Trophoblast cell (in vitro differentiated cells and primary cell): ENCODE data around the gene FNDC11.

Experiments
- DNase-seq, 2 donors: peaks; one replicate each; pipeline ENCODE4 v3.0.0-alpha.2; 2016
- H2AFZ ChIP-seq: 2 replicates; pipeline ENCODE4 v1.6.1; 2013; ENCODE audit warnings: low read length, moderate library complexity, mild to moderate bottlenecking; ENCODE audit not compliant: insufficient read depth, poor library complexity
- H2AK5ac ChIP-seq: 2 replicates; pipeline ENCODE4 v1.6.1; 2013; ENCODE audit warnings: mild to moderate bottlenecking, low read length
- H2BK120ac ChIP-seq: 2 replicates; pipeline ENCODE4 v1.6.1; 2013; ENCODE audit warnings: low read length, mild to moderate bottlenecking, moderate library complexity; ENCODE audit not compliant: insufficient read depth, poor library complexity
- H2BK12ac ChIP-seq: 2 replicates; pipeline ENCODE4 v1.6.1; 2013; ENCODE audit warnings: mild to moderate bottlenecking, low read length, moderate library complexity
- H2BK5ac ChIP-seq: 2 replicates; pipeline ENCODE4 v1.6.1; 2013; ENCODE audit warnings: low read length, low read depth, moderate library complexity, mild to moderate bottlenecking; ENCODE audit not compliant: poor library complexity
- H3K14ac ChIP-seq: 2 replicates; pipeline ENCODE4 v1.6.1; 2013; ENCODE audit warnings: mild to moderate bottlenecking, low read length
- H3K18ac ChIP-seq: 2 replicates; pipeline ENCODE4 v1.6.1; 2013; ENCODE audit warnings: mild to moderate bottlenecking, low read length
- H3K23ac ChIP-seq: 2 replicates; pipeline ENCODE4 v1.6.1; 2013; ENCODE audit warnings: low read length
- H3K27ac ChIP-seq: 2 replicates; pipeline ENCODE4 v1.5.1; 2013; ENCODE audit warnings: low read depth, mild to moderate bottlenecking, inconsistent platforms, low read length, moderate library complexity
- H3K27me3 ChIP-seq: 2 replicates; pipeline ENCODE4 v1.6.1; 2013; ENCODE audit warnings: inconsistent platforms, mild to moderate bottlenecking, low read length, moderate library complexity; ENCODE audit not compliant: insufficient read depth
- H3K36me3 ChIP-seq, 2 experiments: 1 replicate in 1 of 2; 2 replicates in 1 of 2; pipeline ENCODE4 v1.6.1; 2013; ENCODE audit warnings: low read length in 2 of 2, mild to moderate bottlenecking in 2 of 2, moderate library complexity in 1 of 2; ENCODE audit not compliant: insufficient read depth in 2 of 2, control insufficient read depth in 1 of 2
- H3K4ac ChIP-seq: 2 replicates; pipeline ENCODE4 v1.6.1; 2013; ENCODE audit warnings: low read depth, mild to moderate bottlenecking, low read length, moderate library complexity
- H3K4me1 ChIP-seq, 2 experiments: 1 replicate in 1 of 2; 2 replicates in 1 of 2; pipeline ENCODE4 v1.6.1; 2013; ENCODE audit warnings: low read length in 2 of 2, mild to moderate bottlenecking in 2 of 2, moderate library complexity in 1 of 2; ENCODE audit not compliant: insufficient read depth in 2 of 2, control insufficient read depth in 1 of 2
- H3K4me2 ChIP-seq: 2 replicates; pipeline ENCODE4 v1.6.1; 2013; ENCODE audit warnings: inconsistent platforms, mild to moderate bottlenecking, low read length, moderate library complexity
- H3K4me3 ChIP-seq: 2 replicates; pipeline ENCODE4 v1.5.1; 2013; ENCODE audit warnings: mild to moderate bottlenecking, low read depth, low read length, inconsistent platforms
- H3K79me1 ChIP-seq: one replicate; pipeline ENCODE4 v1.6.1; 2013; ENCODE audit warnings: low read length
- H3K79me2 ChIP-seq: 2 replicates; pipeline ENCODE4 v1.6.1; 2013; ENCODE audit warnings: low read length, mild to moderate bottlenecking; ENCODE audit not compliant: control insufficient read depth, insufficient read depth, poor library complexity
- H3K9ac ChIP-seq: 2 replicates; pipeline ENCODE4 v1.6.1; 2013; ENCODE audit warnings: mild to moderate bottlenecking, low read length
- H3K9me3 ChIP-seq: 2 replicates; pipeline ENCODE4 v1.6.1; 2013; ENCODE audit warnings: low read depth, mild to moderate bottlenecking, control low read depth, inconsistent platforms, low read length; ENCODE audit not compliant: insufficient read depth
- H4K12ac ChIP-seq: 2 replicates; pipeline ENCODE4 v1.6.1; 2013; ENCODE audit warnings: low read depth, mild to moderate bottlenecking, low read length, moderate library complexity
- H4K8ac ChIP-seq: 2 replicates; pipeline ENCODE4 v1.6.1; 2013; ENCODE audit warnings: low read depth, mild to moderate bottlenecking, low read length, moderate library complexity
- H4K91ac ChIP-seq: one replicate; pipeline ENCODE4 v1.6.1; 2013; ENCODE audit warnings: low read depth, mild to moderate bottlenecking, low read length, moderate library complexity
- WGBS: extraction: QIAGEN DNeasy Blood & Tissue Kit; methylation state at CpG from one replicate; pipeline ENCODE4 v1.1.7; 2013; ENCODE audit warnings: missing lambda C conversion rate; ENCODE audit not compliant: insufficient read length, insufficient coverage; ENCODE audit errors: extremely low coverage; 5-methylcytosine and 5-hydroxymethylcytosine counted together

Gene FNDC11

GRCh38 chr20:63527184-63527583 lies 26.8 kb upstream of the FNDC11 start:
- Histone ChIP-seq H3K9me3 (peaks cover 11% of the 10 kb centered on the region), H3K9ac (no peak overlapping the region), H2AFZ (no peak overlapping the region), H2BK5ac (no peak overlapping the region), H3K4me1 (peaks cover 5% of the 10 kb centered on the region in 2 experiments), H4K12ac (no peak overlapping the region), H3K79me2 (peaks cover 2% of the 10 kb centered on the region), H2BK12ac (no peak overlapping the region), H3K4ac (no peak overlapping the region), H3K18ac (no peak overlapping the region), H3K23ac (no peak overlapping the region), H3K27me3 (no peaks in the 10 kb centered on the region), H3K27ac (no peak overlapping the region), H4K8ac (no peak overlapping the region), H3K79me1 (no peaks in the 10 kb centered on the region), H3K4me3 (no peak overlapping the region), H2BK120ac (no peak overlapping the region), H2AK5ac (no peak overlapping the region), H3K36me3 (peaks cover 12 to 15% of the 10 kb centered on the region in 2 experiments), H3K4me2 (no peak overlapping the region), H4K91ac (no peak overlapping the region), H3K14ac (no peak overlapping the region)
- WGBS = no CpG with 5 or more reads among the region's 9 CpGs
- DNase-seq = no peak

DNA sequence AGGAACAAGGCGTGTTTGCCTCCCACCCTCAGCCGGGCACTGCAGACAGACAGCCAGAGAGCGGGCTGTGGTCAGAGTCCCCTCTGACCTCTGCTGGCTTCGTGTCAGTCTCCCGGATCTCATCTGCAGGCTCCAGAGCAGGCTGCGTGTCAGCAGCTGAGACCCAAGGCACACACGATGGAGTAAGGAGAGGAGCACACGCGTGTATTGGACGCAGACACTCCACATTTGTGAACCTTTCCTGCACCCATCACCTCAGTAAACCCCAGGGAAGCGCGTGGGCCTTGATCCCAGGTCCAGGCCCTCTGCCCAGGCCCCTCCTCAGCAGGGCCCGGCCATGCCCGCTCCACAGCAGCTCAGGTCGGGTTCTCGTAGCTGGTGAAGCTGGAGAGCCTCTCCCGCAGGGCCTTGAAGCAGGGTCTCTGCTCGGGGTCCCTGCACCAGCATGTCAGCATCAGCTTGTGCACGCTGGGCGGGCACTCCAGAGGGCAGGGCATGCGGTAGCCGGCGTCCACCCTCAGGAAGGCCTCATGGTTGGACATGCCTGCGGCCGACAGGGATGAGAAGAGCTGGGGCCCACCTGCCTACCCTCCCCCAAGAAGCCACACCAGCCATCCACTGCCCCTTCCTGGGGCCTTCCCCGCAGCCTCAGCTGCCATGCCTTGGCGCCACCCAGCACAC lies 24.6 kb upstream of the FNDC11 start:
- Histone ChIP-seq H3K79me1 (no peaks in the 10 kb centered on the region), H3K4me3 (no peak overlapping the region), H2AFZ (no peak overlapping the region), H2AK5ac (no peak overlapping the region), H3K18ac (no peak overlapping the region), H3K9me3 (peaks cover 2% of the 10 kb centered on the region), H4K91ac (no peak overlapping the region), H3K36me3 (no peaks in the 10 kb centered on the region), H3K79me2 (no peaks in the 10 kb centered on the region), H2BK12ac (no peak overlapping the region), H3K14ac (no peak overlapping the region), H4K12ac (no peak overlapping the region), H3K27ac (no peak overlapping the region), H3K4me1 (no peaks in the 10 kb centered on the region), H4K8ac (no peak overlapping the region), H3K9ac (no peak overlapping the region), H2BK5ac (no peak overlapping the region), H2BK120ac (no peak overlapping the region), H3K27me3 (no peaks in the 10 kb centered on the region), H3K4ac (no peak overlapping the region), H3K23ac (no peak overlapping the region), H3K4me2 (no peak overlapping the region)
- no peak for DNase-seq
- no CpG with 5 or more reads among the region's 27 CpGs for WGBS

DNA sequence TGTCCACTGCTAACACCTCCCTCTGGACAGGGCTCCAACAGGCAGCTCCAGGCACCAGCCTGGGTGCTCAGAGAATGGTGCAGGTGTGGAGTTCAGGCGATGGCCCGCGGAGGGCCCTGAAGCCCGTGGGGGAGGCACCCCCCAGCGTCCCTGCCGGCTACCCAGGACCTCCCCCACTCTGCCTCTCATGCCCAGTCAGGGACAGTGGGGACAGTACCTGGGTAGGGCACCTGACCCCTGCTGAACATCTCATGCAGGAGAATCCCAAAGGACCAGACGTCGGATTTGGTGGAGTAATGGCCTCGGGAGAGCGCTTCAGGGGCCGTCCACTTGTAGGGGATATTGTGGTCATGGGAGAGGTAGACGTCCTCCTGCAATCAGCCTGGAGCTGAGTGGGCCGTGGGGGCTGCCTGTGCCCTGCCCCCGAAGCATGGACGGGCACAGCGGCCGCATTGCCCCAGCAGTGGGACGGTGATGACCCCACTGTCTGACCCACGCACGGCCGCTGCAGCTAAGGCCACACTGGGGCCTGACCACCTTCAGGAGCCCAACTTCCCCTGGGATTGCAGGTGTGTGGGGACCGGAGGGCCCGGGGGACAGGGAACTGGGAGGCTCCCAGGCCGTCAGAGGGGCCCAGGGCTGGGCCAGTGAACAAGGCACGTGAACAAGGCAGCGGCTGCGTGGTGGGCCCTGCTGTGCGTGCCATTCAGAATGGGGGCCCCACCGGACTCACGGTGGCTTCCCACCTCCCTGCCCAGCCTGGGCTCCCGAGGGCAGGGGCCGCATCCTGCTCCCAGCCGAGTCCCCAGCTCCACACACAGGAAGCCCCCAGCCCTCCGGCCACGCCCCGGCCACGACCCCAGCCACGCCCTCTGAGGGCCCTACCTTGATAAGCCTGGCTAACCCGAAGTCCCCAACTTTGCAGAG lies 23.8 kb upstream of the FNDC11 start:
- H3K4me1 ChIP-seq = no peaks in the 10 kb centered on the region
- no peaks in the 10 kb centered on the region for H3K36me3 ChIP-seq
- no peak overlapping the region for H2AFZ ChIP-seq
- no peak overlapping the region for H4K91ac ChIP-seq
- H2BK12ac ChIP-seq = no peak overlapping the region
- no peak overlapping the region for H2AK5ac ChIP-seq
- no peaks in the 10 kb centered on the region for H3K79me1 ChIP-seq
- no peak overlapping the region for H3K4me2 ChIP-seq
- no peak overlapping the region for H3K9ac ChIP-seq
- no peak overlapping the region for H3K23ac ChIP-seq
- no peak overlapping the region for H3K27ac ChIP-seq
- peaks cover 2% of the 10 kb centered on the region for H3K9me3 ChIP-seq
- H4K12ac ChIP-seq = no peak overlapping the region
- H2BK120ac ChIP-seq = no peak overlapping the region
- H4K8ac ChIP-seq = no peak overlapping the region
- H3K4ac ChIP-seq = no peak overlapping the region
- no CpG with 5 or more reads among the region's 39 CpGs for WGBS
- DNase-seq = no peak
- H3K14ac ChIP-seq = no peak overlapping the region
- H2BK5ac ChIP-seq = no peak overlapping the region
- no peak overlapping the region for H3K18ac ChIP-seq
- H3K27me3 ChIP-seq = no peaks in the 10 kb centered on the region
- H3K79me2 ChIP-seq = no peaks in the 10 kb centered on the region
- H3K4me3 ChIP-seq = no peak overlapping the region

DNA sequence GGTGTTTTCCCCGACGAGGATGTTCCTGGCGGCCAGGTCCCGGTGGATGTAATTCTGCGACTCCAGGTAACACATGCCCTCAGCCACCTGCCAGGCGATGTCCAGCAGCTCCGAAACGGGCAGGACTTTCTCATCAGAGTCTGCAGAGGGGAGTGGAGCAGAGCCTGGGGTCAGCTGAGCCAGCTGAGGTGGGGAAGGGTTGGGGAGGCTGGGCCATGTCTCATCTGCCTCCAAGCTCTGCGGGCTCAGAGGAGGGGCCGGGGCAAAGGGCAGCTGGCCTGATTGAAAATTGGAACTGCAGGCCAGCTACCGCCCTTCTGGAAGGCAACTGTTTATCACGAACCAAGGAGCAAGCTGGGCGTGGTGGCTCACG lies 23.2 kb upstream of the FNDC11 start:
- Histone ChIP-seq H3K18ac (no peak overlapping the region), H3K79me1 (no peaks in the 10 kb centered on the region), H3K27me3 (no peaks in the 10 kb centered on the region), H3K4me2 (no peak overlapping the region), H3K79me2 (no peaks in the 10 kb centered on the region), H3K9ac (no peak overlapping the region), H4K91ac (no peak overlapping the region), H4K8ac (no peak overlapping the region), H3K4me1 (no peaks in the 10 kb centered on the region), H2BK12ac (no peak overlapping the region), H2AK5ac (no peak overlapping the region), H2AFZ (no peak overlapping the region), H3K9me3 (peaks cover 2% of the 10 kb centered on the region), H3K14ac (no peak overlapping the region), H3K4ac (no peak overlapping the region), H3K4me3 (no peak overlapping the region), H2BK120ac (no peak overlapping the region), H2BK5ac (no peak overlapping the region), H3K36me3 (no peaks in the 10 kb centered on the region), H3K27ac (no peak overlapping the region), H4K12ac (no peak overlapping the region), H3K23ac (no peak overlapping the region)
- no peak for DNase-seq
- no CpG with 5 or more reads among the region's 14 CpGs for WGBS
